ENCODE data around the gene FN3KRP. TPM values are rescaled to one million over a fixed set of nuclear protein-coding genes. Genes with fewer than 3 reads are reported as not detected.

FN3KRP gene
- total and polyA plus RNA-seq, 2 of the 13 experiments (the other 11 are each of a cell fraction or from before 2014, with no cell fraction given), result 22.4 to 28.2 TPM

DNA sequence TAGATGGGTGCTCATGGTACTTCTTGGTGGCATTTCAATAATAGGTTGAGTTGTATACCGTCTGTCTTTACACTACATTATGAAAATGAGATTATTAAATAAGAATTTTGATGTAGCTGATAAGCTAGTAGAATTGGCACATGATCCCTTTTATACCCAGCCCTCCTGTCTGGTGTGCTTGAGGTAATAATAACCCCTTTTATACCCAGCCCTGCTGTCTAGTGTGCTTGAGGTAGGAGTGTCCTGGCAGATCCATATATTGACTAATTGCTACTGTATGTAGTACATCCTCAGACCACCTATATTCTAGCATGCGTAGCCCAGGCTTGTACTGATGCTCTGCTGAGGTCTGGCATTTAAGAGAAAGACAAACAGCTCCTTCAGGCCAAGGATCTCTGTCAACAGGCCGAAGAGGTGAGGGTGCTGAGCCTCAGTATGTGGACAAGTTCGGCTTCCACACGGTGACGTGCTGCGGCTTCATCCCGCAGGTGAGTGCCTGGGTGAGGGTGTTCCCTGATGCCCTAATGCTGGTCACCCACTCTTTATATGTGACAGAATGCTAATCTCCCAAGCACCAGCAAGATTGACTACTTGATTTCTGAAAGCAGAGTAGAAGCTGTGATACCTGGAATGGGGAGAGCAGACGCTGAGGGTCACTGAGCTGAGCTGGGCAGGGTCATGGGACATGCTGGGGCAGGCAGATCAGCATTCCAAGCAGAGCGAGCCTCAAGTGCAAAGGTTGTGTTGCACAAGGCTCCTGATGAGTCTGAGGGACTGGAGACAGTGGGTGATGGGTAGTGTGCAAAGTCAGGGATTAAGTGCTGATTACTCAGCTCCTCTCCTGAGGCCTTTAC is 24.6 kb downstream of the FN3KRP start (continued):
- TF ChIP-seq, protein P1, sequence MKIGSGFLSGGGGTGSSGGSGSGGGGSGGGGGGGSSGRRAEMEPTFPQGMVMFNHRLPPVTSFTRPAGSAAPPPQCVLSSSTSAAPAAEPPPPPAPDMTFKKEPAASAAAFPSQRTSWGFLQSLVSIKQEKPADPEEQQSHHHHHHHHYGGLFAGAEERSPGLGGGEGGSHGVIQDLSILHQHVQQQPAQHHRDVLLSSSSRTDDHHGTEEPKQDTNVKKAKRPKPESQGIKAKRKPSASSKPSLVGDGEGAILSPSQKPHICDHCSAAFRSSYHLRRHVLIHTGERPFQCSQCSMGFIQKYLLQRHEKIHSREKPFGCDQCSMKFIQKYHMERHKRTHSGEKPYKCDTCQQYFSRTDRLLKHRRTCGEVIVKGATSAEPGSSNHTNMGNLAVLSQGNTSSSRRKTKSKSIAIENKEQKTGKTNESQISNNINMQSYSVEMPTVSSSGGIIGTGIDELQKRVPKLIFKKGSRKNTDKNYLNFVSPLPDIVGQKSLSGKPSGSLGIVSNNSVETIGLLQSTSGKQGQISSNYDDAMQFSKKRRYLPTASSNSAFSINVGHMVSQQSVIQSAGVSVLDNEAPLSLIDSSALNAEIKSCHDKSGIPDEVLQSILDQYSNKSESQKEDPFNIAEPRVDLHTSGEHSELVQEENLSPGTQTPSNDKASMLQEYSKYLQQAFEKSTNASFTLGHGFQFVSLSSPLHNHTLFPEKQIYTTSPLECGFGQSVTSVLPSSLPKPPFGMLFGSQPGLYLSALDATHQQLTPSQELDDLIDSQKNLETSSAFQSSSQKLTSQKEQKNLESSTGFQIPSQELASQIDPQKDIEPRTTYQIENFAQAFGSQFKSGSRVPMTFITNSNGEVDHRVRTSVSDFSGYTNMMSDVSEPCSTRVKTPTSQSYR (CRISPR knock-in tag; IDR thresholded peaks at IDR 0.05; ENCODE audit: borderline replicate concordance), result peak; percentile 96
- peak; percentile 100 for TF ChIP-seq HNF4G (IDR thresholded peaks at IDR 0.05; ENCODE audit: borderline replicate concordance, low read depth, low read length)
- TF ChIP-seq HNF4G (CRISPR knock-in tag; IDR thresholded peaks at IDR 0.05; ENCODE audit: borderline replicate concordance, low read depth), result peak; percentile 99
- TF ChIP-seq SP5 (CRISPR knock-in tag; IDR thresholded peaks at IDR 0.05; ENCODE audit: borderline replicate concordance, low read depth), result peak; percentile 77
- TF ChIP-seq, protein P2, sequence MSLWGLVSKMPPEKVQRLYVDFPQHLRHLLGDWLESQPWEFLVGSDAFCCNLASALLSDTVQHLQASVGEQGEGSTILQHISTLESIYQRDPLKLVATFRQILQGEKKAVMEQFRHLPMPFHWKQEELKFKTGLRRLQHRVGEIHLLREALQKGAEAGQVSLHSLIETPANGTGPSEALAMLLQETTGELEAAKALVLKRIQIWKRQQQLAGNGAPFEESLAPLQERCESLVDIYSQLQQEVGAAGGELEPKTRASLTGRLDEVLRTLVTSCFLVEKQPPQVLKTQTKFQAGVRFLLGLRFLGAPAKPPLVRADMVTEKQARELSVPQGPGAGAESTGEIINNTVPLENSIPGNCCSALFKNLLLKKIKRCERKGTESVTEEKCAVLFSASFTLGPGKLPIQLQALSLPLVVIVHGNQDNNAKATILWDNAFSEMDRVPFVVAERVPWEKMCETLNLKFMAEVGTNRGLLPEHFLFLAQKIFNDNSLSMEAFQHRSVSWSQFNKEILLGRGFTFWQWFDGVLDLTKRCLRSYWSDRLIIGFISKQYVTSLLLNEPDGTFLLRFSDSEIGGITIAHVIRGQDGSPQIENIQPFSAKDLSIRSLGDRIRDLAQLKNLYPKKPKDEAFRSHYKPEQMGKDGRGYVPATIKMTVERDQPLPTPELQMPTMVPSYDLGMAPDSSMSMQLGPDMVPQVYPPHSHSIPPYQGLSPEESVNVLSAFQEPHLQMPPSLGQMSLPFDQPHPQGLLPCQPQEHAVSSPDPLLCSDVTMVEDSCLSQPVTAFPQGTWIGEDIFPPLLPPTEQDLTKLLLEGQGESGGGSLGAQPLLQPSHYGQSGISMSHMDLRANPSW (CRISPR knock-in tag; IDR thresholded peaks at IDR 0.05; ENCODE audit: borderline replicate concordance), result peak; percentile 56; the same call in 1 of the 2 replicates
- TF ChIP-seq SP2 (CRISPR knock-in tag; IDR thresholded peaks at IDR 0.05), result no peak
- 0 out of 2 replicates have a peak, but pooled peaks have one; percentile 20 for TF ChIP-seq SNAI1 (CRISPR knock-in tag; IDR thresholded peaks at IDR 0.05; ENCODE audit: borderline replicate concordance)
- no peak for TF ChIP-seq ZNF326 (CRISPR knock-in tag; IDR thresholded peaks at IDR 0.05; ENCODE audit: borderline replicate concordance)
- TF ChIP-seq ZNF205 (CRISPR knock-in tag; IDR thresholded peaks at IDR 0.05), result peak; percentile 82
- 0 out of 2 replicates have a peak, but pooled peaks have one; percentile 43 for TF ChIP-seq ZBTB21 (CRISPR knock-in tag; IDR thresholded peaks at IDR 0.05)
- TF ChIP-seq ZNF430 (CRISPR knock-in tag; IDR thresholded peaks at IDR 0.05), result peak; percentile 87
- TF ChIP-seq MYC (CRISPR knock-in tag; IDR thresholded peaks at IDR 0.05; ENCODE audit: borderline replicate concordance), result peak; percentile 83; the same call in 1 of the 2 replicates
- TF ChIP-seq RARG (CRISPR knock-in tag; IDR thresholded peaks at IDR 0.05; ENCODE audit: low read depth), result no peak
- TF ChIP-seq ZNF816 (CRISPR knock-in tag; IDR thresholded peaks at IDR 0.05; ENCODE audit: borderline replicate concordance), result peak; percentile 94; the same call in 1 of the 2 replicates
- 0 out of 2 replicates have a peak, but pooled peaks have one; percentile 42 for TF ChIP-seq ZNF546 (CRISPR knock-in tag; conservative IDR thresholded peaks at IDR 0.05)
- TF ChIP-seq, protein P3, sequence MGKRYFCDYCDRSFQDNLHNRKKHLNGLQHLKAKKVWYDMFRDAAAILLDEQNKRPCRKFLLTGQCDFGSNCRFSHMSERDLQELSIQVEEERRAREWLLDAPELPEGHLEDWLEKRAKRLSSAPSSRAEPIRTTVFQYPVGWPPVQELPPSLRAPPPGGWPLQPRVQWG (CRISPR knock-in tag; IDR thresholded peaks at IDR 0.05; ENCODE audit: borderline replicate concordance, low read depth), result no peak
- TF ChIP-seq, protein P4, sequence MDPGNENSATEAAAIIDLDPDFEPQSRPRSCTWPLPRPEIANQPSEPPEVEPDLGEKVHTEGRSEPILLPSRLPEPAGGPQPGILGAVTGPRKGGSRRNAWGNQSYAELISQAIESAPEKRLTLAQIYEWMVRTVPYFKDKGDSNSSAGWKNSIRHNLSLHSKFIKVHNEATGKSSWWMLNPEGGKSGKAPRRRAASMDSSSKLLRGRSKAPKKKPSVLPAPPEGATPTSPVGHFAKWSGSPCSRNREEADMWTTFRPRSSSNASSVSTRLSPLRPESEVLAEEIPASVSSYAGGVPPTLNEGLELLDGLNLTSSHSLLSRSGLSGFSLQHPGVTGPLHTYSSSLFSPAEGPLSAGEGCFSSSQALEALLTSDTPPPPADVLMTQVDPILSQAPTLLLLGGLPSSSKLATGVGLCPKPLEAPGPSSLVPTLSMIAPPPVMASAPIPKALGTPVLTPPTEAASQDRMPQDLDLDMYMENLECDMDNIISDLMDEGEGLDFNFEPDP (CRISPR knock-in tag; conservative IDR thresholded peaks at IDR 0.05), result 0 out of 2 replicates have a peak, but pooled peaks have one; percentile 66
- peak; percentile 85 for TF ChIP-seq ZMYM4 (CRISPR knock-in tag; IDR thresholded peaks at IDR 0.05)
- TF ChIP-seq PHF21A (CRISPR knock-in tag; IDR thresholded peaks at IDR 0.05), result peak; percentile 97
